Breast epithelium (tissue), 4 donors: ENCODE measurements around the gene TMEM164. TPM values are rescaled to one million over a fixed set of nuclear protein-coding genes. Genes with fewer than 3 reads are reported as not detected.

Source experiments
- DNase-seq, 2 donors: peaks; one replicate each; pipeline ENCODE4 v3.0.0-alpha.2; 2019; ENCODE audit warnings: low spot score in 2 of 2
- H3K27ac ChIP-seq, 2 donors: fragments of 200-600 bp; sonication (generic) in 1 of 2; one replicate each; pipeline ENCODE4 v1.5.1; 2016 to 2019; ENCODE audit warnings: mild to moderate bottlenecking in 1 of 2
- H3K27me3 ChIP-seq, 2 donors: fragments of 200-600 bp; sonication (generic) in 1 of 2; one replicate each; pipeline versions ENCODE4 v1.5.1 to v1.6.0; 2017 to 2019; ENCODE audit warnings: control low read depth in 1 of 2, mild to moderate bottlenecking in 1 of 2
- H3K36me3 ChIP-seq: fragments of 200-600 bp; one replicate; pipeline ENCODE4 v1.5.1; 2019
- H3K4me1 ChIP-seq, 2 donors: fragments of 200-600 bp; sonication (generic); one replicate each; pipeline ENCODE4 v1.5.1; 2016 to 2019; ENCODE audit warnings: control low read depth in 1 of 2
- H3K4me3 ChIP-seq, 3 donors: fragments of 200-600 bp; sonication (generic); 1 replicate in 2 of 3; 2 replicates in 1 of 3; pipeline ENCODE4 v1.5.1; 2016 to 2019; ENCODE audit warnings: mild to moderate bottlenecking in 3 of 3, moderate library complexity in 2 of 3
- H3K9me3 ChIP-seq, 2 donors: fragments of 200-600 bp; sonication (generic) in 1 of 2; one replicate each; pipeline ENCODE4 v1.5.1; 2016 to 2019; ENCODE audit warnings: control low read depth in 1 of 2
- CTCF ChIP-seq, 3 donors: fragments of 450-650 bp; IDR thresholded peaks; one replicate each; pipeline ENCODE4 v1.5.1; 2016 to 2017; ENCODE audit warnings: antibody characterized with exemption in 3 of 3, mild to moderate bottlenecking in 3 of 3, moderate library complexity in 3 of 3
- POLR2A ChIP-seq: fragments of 450-650 bp; IDR thresholded peaks from one replicate; pipeline ENCODE4 v1.6.1; 2016; ENCODE audit warnings: antibody characterized with exemption, mild to moderate bottlenecking, moderate library complexity
- POLR2AphosphoS5 ChIP-seq, 3 donors: sonication (generic); formaldehyde crosslinking; IDR thresholded peaks; one replicate each; pipeline ENCODE4 v1.6.1; 2017; ENCODE audit warnings: antibody characterized with exemption in 3 of 3
- intact Hi-C: fragments of 100-400 bp; cut with DNase I; formaldehyde crosslinking; loops from one replicate; pipeline ENCODE4 v1.15.1; 2023; ENCODE audit warnings: low total_unique reads
- total RNA-seq, 3 donors: library from RNA; depleted of rRNA; stranded (reverse); fragments of >200 nt; gene quantifications; one replicate each; pipeline ENCODE4 v1.1.0, GENCODE V29; 2016

Gene TMEM164
- total RNA-seq, 3 donors from 2014 or later = 35.7 to 58.7 (median 56.5) TPM

GRCh38 chrX:110172215-110172614 is 169.3 kb downstream of the TMEM164 start:
- H3K4me3 ChIP-seq = no peak overlapping the region
- intact Hi-C loops = no loop called here
- no peaks in the 10 kb centered on the region for H3K36me3 ChIP-seq
- H3K27me3 ChIP-seq = peaks cover 0 to 57% of the 10 kb centered on the region in 2 donors
- TF ChIP-seq CTCF (IDR thresholded peaks at IDR 0.05) (no peak), POLR2AphosphoS5 (IDR thresholded peaks at IDR 0.05) (no peak), POLR2A (no peak)
- no peaks in the 10 kb centered on the region for H3K4me1 ChIP-seq
- DNase-seq = no peak
- no peaks in the 10 kb centered on the region for H3K9me3 ChIP-seq
- H3K27ac ChIP-seq = no peak overlapping the region

- intact Hi-C loops = no loop called here
- Histone ChIP-seq H3K36me3 (no peaks in the 10 kb centered on the region), H3K9me3 (no peaks in the 10 kb centered on the region), H3K27ac (peak overlapping the region; percentile 33 to 48), H3K27me3 (peaks cover 0 to 54% of the 10 kb centered on the region in 2 donors), H3K4me1 (no peaks in the 10 kb centered on the region), H3K4me3 (no peak overlapping the region)
- no peak for TF ChIP-seq POLR2AphosphoS5 (IDR thresholded peaks at IDR 0.05)
- no peak for TF ChIP-seq CTCF (IDR thresholded peaks at IDR 0.05)
- no peak for TF ChIP-seq POLR2A
- DNase-seq = no peak
These were observed 170.6 kb downstream of the TMEM164 start for GRCh38 chrX:110173192-110174175.

- Histone ChIP-seq H3K27me3 (peaks cover 0 to 62% of the 10 kb centered on the region in 2 donors), H3K27ac (no peak overlapping the region), H3K4me3 (no peak overlapping the region), H3K36me3 (no peaks in the 10 kb centered on the region), H3K9me3 (no peaks in the 10 kb centered on the region), H3K4me1 (no peaks in the 10 kb centered on the region)
- intact Hi-C loops = no loop called here
- no peak for TF ChIP-seq POLR2AphosphoS5 (IDR thresholded peaks at IDR 0.05)
- no peak for TF ChIP-seq CTCF (IDR thresholded peaks at IDR 0.05)
- TF ChIP-seq POLR2A = no peak
- DNase-seq = no peak
These were observed 172.2 kb downstream of the TMEM164 start for GRCh38 chrX:110175146-110175545.

GRCh38 chrX:110175696-110176095 is 172.8 kb downstream of the TMEM164 start:
- TF ChIP-seq POLR2AphosphoS5 (IDR thresholded peaks at IDR 0.05) = no peak
- TF ChIP-seq POLR2A = no peak
- no peak for TF ChIP-seq CTCF (IDR thresholded peaks at IDR 0.05)
- peaks cover 0 to 66% of the 10 kb centered on the region in 2 donors for H3K27me3 ChIP-seq
- no peak overlapping the region for H3K27ac ChIP-seq
- no peaks in the 10 kb centered on the region for H3K9me3 ChIP-seq
- H3K4me1 ChIP-seq = no peaks in the 10 kb centered on the region
- no peak for DNase-seq
- intact Hi-C loops = no loop called here
- H3K36me3 ChIP-seq = no peaks in the 10 kb centered on the region
- H3K4me3 ChIP-seq = no peak overlapping the region

- TF ChIP-seq POLR2A (no peak), CTCF (IDR thresholded peaks at IDR 0.05) (no peak), POLR2AphosphoS5 (IDR thresholded peaks at IDR 0.05) (no peak)
- intact Hi-C loops = no loop called here
- Histone ChIP-seq H3K27me3 (peaks cover 0 to 78% of the 10 kb centered on the region in 2 donors), H3K4me3 (no peak overlapping the region), H3K4me1 (no peaks in the 10 kb centered on the region), H3K36me3 (no peaks in the 10 kb centered on the region), H3K9me3 (no peaks in the 10 kb centered on the region), H3K27ac (no peak overlapping the region)
- no peak for DNase-seq
These were observed 175.4 kb downstream of the TMEM164 start for GRCh38 chrX:110178179-110178865.
